Liver (tissue), 9 donors: Measurements from ENCODE around the gene FCRL2. TPM values are rescaled to one million over a fixed set of nuclear protein-coding genes. Genes with fewer than 3 reads are reported as not detected.

Experiments used
- DNase-seq: peaks from one replicate; pipeline ENCODE4 v3.0.0-alpha.2; 2017; ENCODE audit warnings: low spot score
- H3K27ac ChIP-seq, 2 donors: one replicate each; pipeline ENCODE4 v1.7.0; 2013; ENCODE audit warnings: inconsistent platforms in 2 of 2, low read length in 2 of 2, control low read depth in 1 of 2, low read depth in 1 of 2, mild to moderate bottlenecking in 1 of 2
- H3K27me3 ChIP-seq, 4 donors: one replicate each; pipeline versions ENCODE4 v1.6.1 to v1.7.0; 2013; ENCODE audit warnings: low read length in 3 of 4, inconsistent platforms in 1 of 4, mild to moderate bottlenecking in 1 of 4, moderate library complexity in 1 of 4; ENCODE audit not compliant: control insufficient read depth in 4 of 4, insufficient read depth in 4 of 4
- H3K36me3 ChIP-seq, 4 donors: one replicate each; pipeline versions ENCODE4 v1.6.1 to v1.7.0; 2013; ENCODE audit warnings: low read length in 3 of 4, mild to moderate bottlenecking in 3 of 4, low read depth in 1 of 4, moderate library complexity in 1 of 4; ENCODE audit not compliant: control insufficient read depth in 4 of 4, insufficient read depth in 3 of 4
- H3K4me1 ChIP-seq, 4 donors: one replicate each; pipeline versions ENCODE4 v1.6.1 to v1.7.0; 2013; ENCODE audit warnings: low read length in 3 of 4, mild to moderate bottlenecking in 3 of 4, moderate library complexity in 1 of 4; ENCODE audit not compliant: control insufficient read depth in 4 of 4, insufficient read depth in 4 of 4
- H3K4me3 ChIP-seq, 3 donors: one replicate each; pipeline versions ENCODE4 v1.6.1 to v1.7.0; 2013; ENCODE audit warnings: low read length in 3 of 3, control low read depth in 1 of 3, low read depth in 1 of 3, mild to moderate bottlenecking in 1 of 3
- H3K9ac ChIP-seq, 2 donors: one replicate each; pipeline ENCODE4 v1.7.0; 2013; ENCODE audit warnings: low read length in 2 of 2, mild to moderate bottlenecking in 2 of 2, moderate library complexity in 2 of 2, control low read depth in 1 of 2, low read depth in 1 of 2
- H3K9me3 ChIP-seq, 4 donors: one replicate each; pipeline versions ENCODE4 v1.6.1 to v1.7.0; 2013; ENCODE audit warnings: low read length in 3 of 4; ENCODE audit not compliant: control insufficient read depth in 4 of 4
- FOXA1 ChIP-seq: IDR thresholded peaks from 2 replicates; pipeline ENCODE4 v1.6.1; 2016; ENCODE audit warnings: antibody characterized with exemption
- FOXA2 ChIP-seq: IDR thresholded peaks from 2 replicates; pipeline ENCODE4 v1.6.1; 2016; ENCODE audit warnings: antibody characterized with exemption
- GABPA ChIP-seq, 2 donors: IDR thresholded peaks in 1 of 2; conservative IDR thresholded peaks in 1 of 2; 2 replicates each; pipeline ENCODE4 v1.6.1; 2016; ENCODE audit warnings: antibody characterized with exemption in 2 of 2, mild to moderate bottlenecking in 1 of 2, moderate library complexity in 1 of 2
- HNF4A ChIP-seq, 2 donors: conservative IDR thresholded peaks; 2 replicates each; pipeline ENCODE4 v1.6.1; 2016; ENCODE audit warnings: antibody characterized with exemption in 2 of 2, mild to moderate bottlenecking in 2 of 2
- HNF4G ChIP-seq: IDR thresholded peaks from 2 replicates; pipeline ENCODE4 v1.6.1; 2016; ENCODE audit warnings: antibody characterized with exemption
- JUND ChIP-seq, 2 donors: IDR thresholded peaks; 2 replicates each; pipeline ENCODE4 v1.6.1; 2016; ENCODE audit warnings: antibody characterized with exemption in 2 of 2
- MAX ChIP-seq: IDR thresholded peaks from 2 replicates; pipeline ENCODE4 v1.6.1; 2016; ENCODE audit warnings: antibody characterized with exemption
- NR2F2 ChIP-seq: IDR thresholded peaks from 2 replicates; pipeline ENCODE4 v1.6.1; 2016; ENCODE audit warnings: antibody characterized with exemption
- REST ChIP-seq: IDR thresholded peaks from 2 replicates; pipeline ENCODE4 v1.6.1; 2016; ENCODE audit warnings: antibody characterized with exemption, mild to moderate bottlenecking
- RXRA ChIP-seq, 2 donors: IDR thresholded peaks; 2 replicates each; pipeline ENCODE4 v1.6.1; 2017 to 2018; ENCODE audit warnings: antibody characterized with exemption in 2 of 2, mild to moderate bottlenecking in 1 of 2
- SP1 ChIP-seq: IDR thresholded peaks from 2 replicates; pipeline ENCODE4 v1.6.1; 2018; ENCODE audit warnings: antibody characterized with exemption, mild to moderate bottlenecking
- TAF1 ChIP-seq: conservative IDR thresholded peaks from 2 replicates; pipeline ENCODE4 v1.6.1; 2016; ENCODE audit warnings: antibody characterized with exemption, mild to moderate bottlenecking
- YY1 ChIP-seq: IDR thresholded peaks from 2 replicates; pipeline ENCODE4 v1.6.1; 2016; ENCODE audit warnings: antibody characterized with exemption, mild to moderate bottlenecking
- ZBTB33 ChIP-seq: IDR thresholded peaks from 2 replicates; pipeline ENCODE4 v1.6.1; 2016; ENCODE audit warnings: antibody characterized with exemption
- WGBS: extraction: QIAGEN DNeasy Blood & Tissue Kit; methylation state at CpG from one replicate; pipeline ENCODE4 v1.1.7; 2013; 5-methylcytosine and 5-hydroxymethylcytosine counted together
- polyA plus RNA-seq, 2 donors: library from polyadenylated mRNA; stranded (reverse) in 1 of 2; unstranded in 1 of 2; fragments of 200-250 nt in 1 of 2; fragments of >200 nt in 1 of 2; fragmentation: Nextera tagmentation in 1 of 2; extraction: Ambion mirVana in 1 of 2; gene quantifications; one replicate each; pipeline versions ENCODE4 v1.2.1 to v1.2.3, GENCODE V29; 2013 to 2015
- total RNA-seq, 2 donors: library from RNA; depleted of rRNA; stranded (reverse); fragments of >200 nt; gene quantifications; one replicate each; pipeline ENCODE4 v1.2.3, GENCODE V29; 2014
- TF ChIP-seq, protein P1 (sequence below): IDR thresholded peaks from 2 replicates; pipeline ENCODE4 v1.6.1; 2016; ENCODE audit warnings: antibody characterized with exemption
- donor health status: healthy.
- donor health status: healthy.
- donor health status: healthy.
- donor health status: healthy.
- donor health status: healthy.

Gene FCRL2
- total and polyA plus RNA-seq, 4 donors = 0.08 to 0.43 (median 0.23) TPM; not detected in 1

GRCh38 chr1:157784801-157785200, 7.9 kb upstream of the FCRL2 start:
- WGBS = 68% methylated on average over 3 of the region's 3 CpGs
- no peaks in the 10 kb centered on the region for H3K27me3 ChIP-seq
- no peaks in the 10 kb centered on the region for H3K4me1 ChIP-seq
- H3K27ac ChIP-seq = no peak overlapping the region
- no peaks in the 10 kb centered on the region for H3K36me3 ChIP-seq
- H3K4me3 ChIP-seq = no peak overlapping the region
- no peak for DNase-seq
- no peaks in the 10 kb centered on the region for H3K9me3 ChIP-seq
- no peak for TF ChIP-seq TAF1
- TF ChIP-seq GABPA (IDR thresholded peaks at IDR 0.05 in 1 of 2, conservative IDR thresholded peaks at IDR 0.05 in 1 of 2) = no peak
- no peak for TF ChIP-seq FOXA1
- TF ChIP-seq, protein P1, sequence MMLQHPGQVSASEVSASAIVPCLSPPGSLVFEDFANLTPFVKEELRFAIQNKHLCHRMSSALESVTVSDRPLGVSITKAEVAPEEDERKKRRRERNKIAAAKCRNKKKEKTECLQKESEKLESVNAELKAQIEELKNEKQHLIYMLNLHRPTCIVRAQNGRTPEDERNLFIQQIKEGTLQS = no peak
- H3K9ac ChIP-seq = no peak overlapping the region

DNA sequence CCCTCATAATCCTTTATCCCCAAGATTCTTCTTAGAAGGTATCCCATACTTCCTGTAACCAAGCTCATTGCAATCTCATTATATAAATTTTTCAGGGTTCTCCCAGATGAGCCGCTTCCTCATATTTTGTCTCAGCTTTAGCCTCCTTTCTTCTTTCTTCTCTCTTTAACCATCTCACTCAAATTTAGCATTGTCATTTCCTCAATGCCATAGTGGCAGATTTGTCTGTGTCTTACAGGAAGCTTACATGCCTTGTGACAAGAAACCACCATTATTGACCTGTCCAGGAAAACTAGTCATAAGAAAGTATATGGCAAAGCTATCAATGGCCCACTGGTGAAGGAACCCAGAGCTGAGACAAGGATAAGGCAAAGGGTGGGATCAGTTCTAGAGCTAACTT, 6.0 kb upstream of the FCRL2 start:
- Histone ChIP-seq H3K4me1 (no peaks in the 10 kb centered on the region), H3K36me3 (no peaks in the 10 kb centered on the region), H3K27ac (no peak overlapping the region), H3K9me3 (no peaks in the 10 kb centered on the region), H3K27me3 (no peaks in the 10 kb centered on the region), H3K9ac (no peak overlapping the region), H3K4me3 (no peak overlapping the region)
- WGBS = 87% methylated on average over 1 of the region's 1 CpG
- DNase-seq = no peak
- TF ChIP-seq NR2F2 (no peak), HNF4G (no peak), FOXA1 (no peak), REST (no peak), SP1 (no peak), MAX (no peak), TAF1 (no peak), FOXA2 (no peak), HNF4A (conservative IDR thresholded peaks at IDR 0.05) (no peak), ZBTB33 (no peak), YY1 (no peak), RXRA (IDR thresholded peaks at IDR 0.05) (no peak), JUND (IDR thresholded peaks at IDR 0.05) (no peak), GABPA (IDR thresholded peaks at IDR 0.05 in 1 of 2, conservative IDR thresholded peaks at IDR 0.05 in 1 of 2) (no peak)
- TF ChIP-seq, protein P1 = no peak
